GM23338 (cell line): ENCODE measurements around the gene THUMPD3. TPM values are rescaled to one million over a fixed set of nuclear protein-coding genes. Genes with fewer than 3 reads are reported as not detected.

Experiments
- ATAC-seq: fragments of 200-7000 bp; cut with Tn5 transposase; 3 replicates; pipeline ENCODE4 v1.9.1; 2020
- DNase-seq: peaks from one replicate; pipeline ENCODE4 v3.0.0-alpha.2; 2015; ENCODE audit warnings: low spot score
- H2AFZ ChIP-seq: fragments of 200-600 bp; sonication (generic); 2 replicates; pipeline ENCODE4 v1.8.0; 2016; ENCODE audit warnings: antibody characterized with exemption, mild to moderate bottlenecking, moderate library complexity
- H3F3A ChIP-seq: fragments of 200-600 bp; sonication (generic); replicated peaks from 2 replicates; pipeline ENCODE4 v1.8.0; 2017; ENCODE audit warnings: antibody characterized with exemption, mixed run types, low read depth
- H3K27ac ChIP-seq: fragments of 200-600 bp; sonication (generic); 2 replicates; pipeline ENCODE4 v1.6.1; 2016; ENCODE audit warnings: low read depth
- H3K27me3 ChIP-seq: fragments of 200-600 bp; sonication (generic); 2 replicates; pipeline ENCODE4 v1.8.0; 2016; ENCODE audit warnings: mild to moderate bottlenecking, mixed run types, moderate library complexity; ENCODE audit not compliant: insufficient read depth
- H3K36me3 ChIP-seq: fragments of 200-600 bp; sonication (generic); 2 replicates; pipeline ENCODE4 v1.8.0; 2016; ENCODE audit warnings: mild to moderate bottlenecking; ENCODE audit not compliant: insufficient read depth
- H3K4me1 ChIP-seq: fragments of 200-600 bp; sonication (generic); 2 replicates; pipeline ENCODE4 v1.8.0; 2016; ENCODE audit warnings: mild to moderate bottlenecking, moderate library complexity; ENCODE audit not compliant: insufficient read depth
- H3K4me2 ChIP-seq: fragments of 200-600 bp; sonication (generic); 2 replicates; pipeline ENCODE4 v1.7.1; 2017; ENCODE audit warnings: mixed run types
- H3K4me3 ChIP-seq: fragments of 200-600 bp; sonication (generic); 2 replicates; pipeline ENCODE4 v1.6.1; 2016; ENCODE audit warnings: mixed run types
- H3K79me2 ChIP-seq: fragments of 200-600 bp; sonication (generic); replicated peaks from 2 replicates; pipeline ENCODE4 v1.8.0; 2017; ENCODE audit warnings: mild to moderate bottlenecking; ENCODE audit not compliant: insufficient read depth
- H3K9me2 ChIP-seq: fragments of 200-600 bp; sonication (generic); 2 replicates; pipeline ENCODE4 v1.8.0; 2017; ENCODE audit not compliant: insufficient read depth
- H4K20me1 ChIP-seq: fragments of 200-600 bp; sonication (generic); replicated peaks from 2 replicates; pipeline ENCODE4 v1.8.0; 2017; ENCODE audit warnings: mild to moderate bottlenecking; ENCODE audit not compliant: insufficient read depth
- H3K27ac Mint-ChIP-seq: 2 replicates; pipeline ENCODE4 v1.8.0; 2020; ENCODE audit warnings: inconsistent platforms, mild to moderate bottlenecking, moderate library complexity, mixed read lengths
- H3K27me3 Mint-ChIP-seq: 3 replicates; pipeline ENCODE4 v1.8.0; 2022; ENCODE audit warnings: low read depth, mild to moderate bottlenecking, moderate library complexity, mixed read lengths, inconsistent platforms; ENCODE audit not compliant: insufficient read depth, poor library complexity
- H3K36me3 Mint-ChIP-seq: 3 replicates; pipeline ENCODE4 v1.8.0; 2021; ENCODE audit warnings: low read depth, mild to moderate bottlenecking, inconsistent platforms, moderate library complexity, mixed read lengths
- H3K4me1 Mint-ChIP-seq: 3 replicates; pipeline ENCODE4 v1.8.0; 2020; ENCODE audit warnings: mild to moderate bottlenecking, inconsistent platforms, mixed read lengths
- H3K4me3 Mint-ChIP-seq: 3 replicates; pipeline ENCODE4 v1.8.0; 2021; ENCODE audit warnings: moderate library complexity, mild to moderate bottlenecking, inconsistent platforms, mixed read lengths
- H3K9me3 Mint-ChIP-seq: 3 replicates; pipeline ENCODE4 v1.8.0; 2020; ENCODE audit warnings: moderate library complexity, mild to moderate bottlenecking, inconsistent platforms, mixed read lengths
- CREB1 ChIP-seq: fragments of 250-450 bp; sonication (Bioruptor Pico); IDR thresholded peaks from 2 replicates; pipeline ENCODE4 v1.5.0; 2020; ENCODE audit warnings: low read depth, mild to moderate bottlenecking, moderate library complexity
- CTCF ChIP-seq, 2 experiments: fragments of 200-600 bp in 1 of 2; sonication (generic) in 1 of 2; conservative IDR thresholded peaks; 2 replicates each; pipeline versions ENCODE4 v1.5.1 to v1.6.1; 2016 to 2017; ENCODE audit warnings: antibody characterized with exemption in 2 of 2, low read depth in 2 of 2, mild to moderate bottlenecking in 2 of 2, moderate library complexity in 1 of 2
- ETS1 ChIP-seq: IDR thresholded peaks from 2 replicates; pipeline ENCODE4 v1.6.1; 2016; ENCODE audit warnings: antibody characterized with exemption
- EZH2 ChIP-seq: fragments of 200-600 bp; sonication (generic); IDR thresholded peaks from one replicate; pipeline ENCODE4 v1.8.0; 2017; ENCODE audit warnings: antibody characterized with exemption, mild to moderate bottlenecking, low read depth; ENCODE audit not compliant: unreplicated experiment
- EZH2phosphoT487 ChIP-seq: fragments of 200-600 bp; sonication (generic); IDR thresholded peaks from one replicate; pipeline ENCODE4 v1.8.1; 2018; ENCODE audit warnings: antibody characterized with exemption; ENCODE audit not compliant: unreplicated experiment
- JUNB ChIP-seq: IDR thresholded peaks from one replicate; pipeline ENCODE4 v1.6.1; 2016; ENCODE audit warnings: antibody characterized with exemption; ENCODE audit not compliant: unreplicated experiment
- NANOG ChIP-seq: IDR thresholded peaks from 2 replicates; pipeline ENCODE4 v1.6.1; 2016; ENCODE audit warnings: antibody characterized with exemption, borderline replicate concordance
- POLR2AphosphoS5 ChIP-seq: IDR thresholded peaks from 2 replicates; pipeline ENCODE4 v1.6.1; 2016; ENCODE audit warnings: antibody characterized with exemption, low read depth
- STAT1 ChIP-seq: IDR thresholded peaks from one replicate; pipeline ENCODE4 v1.6.1; 2016; ENCODE audit warnings: antibody characterized with exemption; ENCODE audit not compliant: unreplicated experiment
- ZNF114 ChIP-seq: fragments of 250-450 bp; sonication (Bioruptor Pico); IDR thresholded peaks from 2 replicates; pipeline ENCODE4 v1.5.0; 2020; ENCODE audit warnings: mild to moderate bottlenecking, moderate library complexity
- ZNF331 ChIP-seq: fragments of 250-450 bp; sonication (Bioruptor Pico); IDR thresholded peaks from 2 replicates; pipeline ENCODE4 v1.5.0; 2020; ENCODE audit warnings: low read depth, mild to moderate bottlenecking, moderate library complexity
- ZNF462 ChIP-seq: fragments of 250-450 bp; sonication (Bioruptor Pico); IDR thresholded peaks from 2 replicates; pipeline ENCODE4 v1.5.0; 2020; ENCODE audit warnings: mild to moderate bottlenecking, moderate library complexity
- polyA plus RNA-seq: library from polyadenylated mRNA; unstranded; fragments of >200 nt; fragmentation: Nextera tagmentation; extraction: Ambion mirVana; gene quantifications from 2 replicates; pipeline ENCODE4 v1.2.1, GENCODE V29; 2016
- total RNA-seq: library from RNA; depleted of rRNA; stranded (reverse); fragments of >200 nt; shearing (Covaris generic); gene quantifications from 2 replicates; pipeline ENCODE4 v1.2.3, GENCODE V29; 2014

The THUMPD3 gene
- total and polyA plus RNA-seq, 2 experiments from 2014 or later, result 30.1 to 54.1 TPM

- no peak for TF ChIP-seq ZNF462
- no peak for TF ChIP-seq CREB1 (CRISPR knock-in tag)
- TF ChIP-seq STAT1, result no peak
- TF ChIP-seq ZNF114 (CRISPR knock-in tag), result no peak
- no peak for TF ChIP-seq JUNB
- TF ChIP-seq NANOG, result no peak
Observed at GRCh38 chr3:9405756-9406155, 42.9 kb downstream of the THUMPD3 start (continued).

- no peak overlapping the region; the same call in 1 of the 2 replicates for H3K27ac ChIP-seq
- H3K79me2 ChIP-seq, result peaks cover 100% of the 10 kb centered on the region
- H4K20me1 ChIP-seq, result peaks cover 55% of the 10 kb centered on the region
- Mint-ChIP-seq H3K36me3 (peaks cover 28% of the 10 kb centered on the region; the same call in 2 of the 3 replicates), H3K9me3 (no peaks in the 10 kb centered on the region), H3K4me3 (no peak overlapping the region), H3K4me1 (peaks cover 65% of the 10 kb centered on the region), H3K27me3 (peaks cover 9% of the 10 kb centered on the region), H3K27ac (peak overlapping the region; percentile 52; the same call in 1 of the 2 replicates)
- H3F3A ChIP-seq, result no peaks in the 10 kb centered on the region
- no peaks in the 10 kb centered on the region for H3K36me3 ChIP-seq
- no peak for TF ChIP-seq ZNF114 (CRISPR knock-in tag)
- no peak for TF ChIP-seq EZH2
- TF ChIP-seq ZNF331 (CRISPR knock-in tag), result no peak
- no peak for TF ChIP-seq JUNB
- no peak for TF ChIP-seq STAT1
- no peak for TF ChIP-seq CREB1 (CRISPR knock-in tag)
- no peak for TF ChIP-seq POLR2AphosphoS5
- no peak for TF ChIP-seq EZH2phosphoT487
- no peak for TF ChIP-seq ETS1
- TF ChIP-seq NANOG, result no peak
- TF ChIP-seq CTCF (conservative IDR thresholded peaks at IDR 0.05; ENCODE audit: low read depth in 2 of 2), result no peak
- H3K4me1 ChIP-seq, result peaks cover 39% of the 10 kb centered on the region
- no peaks in the 10 kb centered on the region for H3K9me2 ChIP-seq
- ATAC-seq (no peak), DNase-seq (no peak)
- H3K4me3 ChIP-seq, result no peak overlapping the region
- no peak overlapping the region for H3K4me2 ChIP-seq
- H2AFZ ChIP-seq, result no peak overlapping the region
- H3K27me3 ChIP-seq, result no peaks in the 10 kb centered on the region
Observed at GRCh38 chr3:9406856-9407626, 44.2 kb downstream of the THUMPD3 start.
